ENCODE data around the gene B4GALNT2. TPM values are rescaled to one million over a fixed set of nuclear protein-coding genes. Genes with fewer than 3 reads are reported as not detected.

B4GALNT2 gene
- total and polyA plus RNA-seq, 2 of the 8 experiments (the other 6 are each of a cell fraction or from before 2014, with no cell fraction given), result not detected

DNA sequence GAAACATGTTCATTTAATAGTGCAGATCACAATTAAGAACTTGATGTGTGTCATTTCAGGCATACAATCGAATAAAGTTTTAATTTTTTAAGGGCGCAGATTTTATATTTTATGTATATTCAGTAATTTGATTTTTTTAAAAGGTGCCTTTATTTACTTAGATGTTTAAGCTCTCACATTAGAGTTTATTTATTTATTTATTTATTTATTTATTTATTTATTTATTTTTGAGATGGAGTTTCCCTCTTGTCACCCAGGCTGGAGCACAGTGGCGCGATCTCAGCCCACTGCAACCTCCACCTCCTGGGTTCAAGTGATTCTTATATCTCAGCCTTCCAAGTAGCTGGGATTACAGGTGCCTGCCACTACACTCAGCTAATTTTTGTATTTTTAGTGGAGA, 3.8 kb downstream of the B4GALNT2 start:
- no peak overlapping the region for H3K14ac ChIP-seq (ENCODE audit: insufficient read length)
- no peaks in the 10 kb centered on the region for H3K79me1 ChIP-seq (ENCODE audit: low read depth, low read length)
- no peak overlapping the region for H2BK5ac ChIP-seq (ENCODE audit: low read depth, low read length)
- H3K4me2 ChIP-seq (ENCODE audit: insufficient read depth in 1 of 2, low read depth in 2 of 2, low read length in 2 of 2), result no peak overlapping the region
- H2AK5ac ChIP-seq (ENCODE audit: low read depth, low read length), result no peak overlapping the region
- POLR2A ChIA-PET (ENCODE audit: partially characterized antibody), result interaction anchor here (1.2 kb wide), 1 partner anchor 83 kb away, joined by 3 read pairs; no protein-coding TSS in a partner anchor
- H3K18ac ChIP-seq (ENCODE audit: extremely low read depth, low read length), result no peak overlapping the region
- H3K9ac ChIP-seq (replicated peaks in 1 of 4; ENCODE audit: extremely low read depth in 1 of 4, low read depth in 3 of 4, low read length in 3 of 4), result no peak overlapping the region
- CTCF ChIA-PET (ENCODE audit: partially characterized antibody), result interaction anchor here (0.7 to 1.0 kb wide), 2 partner anchors 86 to 150 kb away, joined by 3 read pairs; no protein-coding TSS in a partner anchor
- H2BK20ac ChIP-seq (ENCODE audit: low read length), result no peak overlapping the region
- no peak overlapping the region for H3K4me3 ChIP-seq (ENCODE audit: extremely low read depth in 1 of 4, insufficient read depth in 2 of 4, low read depth in 3 of 4, low read length in 4 of 4)
- H3K27ac ChIP-seq (ENCODE audit: low read depth, low read length), result no peak overlapping the region
- H3K56ac ChIP-seq (replicated peaks; ENCODE audit: insufficient read length, low read depth, low read length), result no peak overlapping the region
- peaks cover 0 to 2% (median 0%) of the 10 kb centered on the region in 4 experiments; a peak in 3 of 7 replicates for H3K4me1 ChIP-seq (replicated peaks in 1 of 4; ENCODE audit: control insufficient read depth in 3 of 4, insufficient read depth in 4 of 4, low read length in 3 of 4)
- H3K9me3 ChIP-seq (ENCODE audit: insufficient read depth in 2 of 2, low read depth in 1 of 2, low read length in 1 of 2), result no peaks in the 10 kb centered on the region
- TF ChIP-seq RFX5 (IDR thresholded peaks at IDR 0.05; ENCODE audit: borderline replicate concordance, low read depth, low read length), result no peak
- no peak for TF ChIP-seq HDAC6 (IDR thresholded peaks at IDR 0.05; ENCODE audit: low read depth, low read length)
- TF ChIP-seq KDM4A (IDR thresholded peaks at IDR 0.05; ENCODE audit: low read depth, low read length, severe bottlenecking), result no peak
- no peak for TF ChIP-seq CBX5 (IDR thresholded peaks at IDR 0.05; ENCODE audit: low read depth, low read length)
- no peak for TF ChIP-seq EP300 (IDR thresholded peaks at IDR 0.05; ENCODE audit: borderline replicate concordance in 1 of 2, low read depth in 2 of 2, low read length in 2 of 2)
- no peak for TF ChIP-seq TAF7 (optimal IDR thresholded peaks at IDR 0.05; ENCODE audit: borderline replicate concordance, low read depth, low read length)
- TF ChIP-seq MAFK (IDR thresholded peaks at IDR 0.05; ENCODE audit: low read depth, low read length), result no peak
- no peak for TF ChIP-seq SRF (IDR thresholded peaks at IDR 0.05; ENCODE audit: low read depth, low read length)
- no peak for TF ChIP-seq BCL11A (IDR thresholded peaks at IDR 0.05; ENCODE audit: low read depth in 2 of 2, low read length in 2 of 2)
- no peak for TF ChIP-seq TCF12 (IDR thresholded peaks at IDR 0.05; ENCODE audit: low read depth, low read length)
- no peak for TF ChIP-seq SIN3A (conservative IDR thresholded peaks at IDR 0.05 in 1 of 2, IDR thresholded peaks at IDR 0.05 in 1 of 2; ENCODE audit: low read depth in 1 of 2, low read length in 2 of 2)
- TF ChIP-seq, protein P1, sequence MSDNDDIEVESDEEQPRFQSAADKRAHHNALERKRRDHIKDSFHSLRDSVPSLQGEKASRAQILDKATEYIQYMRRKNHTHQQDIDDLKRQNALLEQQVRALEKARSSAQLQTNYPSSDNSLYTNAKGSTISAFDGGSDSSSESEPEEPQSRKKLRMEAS (IDR thresholded peaks at IDR 0.05), result no peak
- peaks cover 15 to 28% (median 25%) of the 10 kb centered on the region in 4 experiments for H3K27me3 ChIP-seq (replicated peaks in 1 of 4; ENCODE audit: control insufficient read depth in 3 of 4, extremely low read depth in 1 of 4, insufficient read depth in 3 of 4, low read length in 3 of 4)
- 93% methylated on average over 4 of the region's 4 CpGs; no CpG with 5 or more reads in 1 of the 2 experiments for WGBS, 2 experiments (ENCODE audit: extremely low coverage in 1 of 2, insufficient coverage in 1 of 2, insufficient read length in 1 of 2, insufficient replicate concordance in 2 of 2, low coverage in 1 of 2, low lambda C conversion rate in 2 of 2, missing lambda C conversion rate in 1 of 2)
- DNase-seq (ENCODE audit: low read depth in 1 of 2, low spot score in 2 of 2) (no peak), FAIRE-seq (no peak)
- no peak overlapping the region for H2BK120ac ChIP-seq (replicated peaks; ENCODE audit: low read depth, low read length)
- peaks cover 10% of the 10 kb centered on the region; the same call in 1 of the 2 replicates for H3K23me2 ChIP-seq (ENCODE audit: low read depth, low read length)
- no peaks in the 10 kb centered on the region for H3K79me2 ChIP-seq (ENCODE audit: control insufficient read depth in 1 of 2, insufficient read depth in 2 of 2, low read length in 2 of 2)
- H2BK15ac ChIP-seq (ENCODE audit: low read length), result no peak overlapping the region
- H3K4ac ChIP-seq (replicated peaks; ENCODE audit: insufficient read length, low read depth, low read length), result no peak overlapping the region
- H2AFZ ChIP-seq (ENCODE audit: low read length), result no peak overlapping the region
- H3K23ac ChIP-seq (ENCODE audit: insufficient read length), result no peak overlapping the region
- no peak overlapping the region for H4K8ac ChIP-seq (ENCODE audit: extremely low read depth, insufficient read depth, low read length)
- H4K5ac ChIP-seq (ENCODE audit: insufficient read length, low read depth, low read length), result no peak overlapping the region
- no peaks in the 10 kb centered on the region for H4K20me1 ChIP-seq (replicated peaks in 1 of 2; ENCODE audit: control insufficient read depth in 1 of 2, insufficient read depth in 2 of 2, low read length in 2 of 2)
- no peak overlapping the region for H2BK12ac ChIP-seq (ENCODE audit: low read depth, low read length)
- no peaks in the 10 kb centered on the region for H3K36me3 ChIP-seq (ENCODE audit: control insufficient read depth in 2 of 4, insufficient read depth in 4 of 4, low read length in 3 of 4)
- no peak overlapping the region for H4K91ac ChIP-seq (replicated peaks; ENCODE audit: insufficient read length, low read length)
